OCI-LY1 (cell line): ENCODE results near the gene EPS8L2.

Experiments used
- CTCF ChIP-seq: fragments of 200-600 bp; sonication (generic), shearing (Covaris generic); IDR thresholded peaks from 2 replicates; pipeline ENCODE4 v1.5.1; 2017; ENCODE audit warnings: mild to moderate bottlenecking, antibody characterized with exemption, low read length, moderate library complexity, mixed read lengths
- EZH2 ChIP-seq: fragments of 200-600 bp; sonication (generic), shearing (Covaris generic); IDR thresholded peaks from 2 replicates; pipeline ENCODE4 v1.8.0; 2017; ENCODE audit warnings: borderline replicate concordance, mixed run types, mild to moderate bottlenecking, antibody characterized with exemption, low read length, moderate library complexity, mixed read lengths

DNA sequence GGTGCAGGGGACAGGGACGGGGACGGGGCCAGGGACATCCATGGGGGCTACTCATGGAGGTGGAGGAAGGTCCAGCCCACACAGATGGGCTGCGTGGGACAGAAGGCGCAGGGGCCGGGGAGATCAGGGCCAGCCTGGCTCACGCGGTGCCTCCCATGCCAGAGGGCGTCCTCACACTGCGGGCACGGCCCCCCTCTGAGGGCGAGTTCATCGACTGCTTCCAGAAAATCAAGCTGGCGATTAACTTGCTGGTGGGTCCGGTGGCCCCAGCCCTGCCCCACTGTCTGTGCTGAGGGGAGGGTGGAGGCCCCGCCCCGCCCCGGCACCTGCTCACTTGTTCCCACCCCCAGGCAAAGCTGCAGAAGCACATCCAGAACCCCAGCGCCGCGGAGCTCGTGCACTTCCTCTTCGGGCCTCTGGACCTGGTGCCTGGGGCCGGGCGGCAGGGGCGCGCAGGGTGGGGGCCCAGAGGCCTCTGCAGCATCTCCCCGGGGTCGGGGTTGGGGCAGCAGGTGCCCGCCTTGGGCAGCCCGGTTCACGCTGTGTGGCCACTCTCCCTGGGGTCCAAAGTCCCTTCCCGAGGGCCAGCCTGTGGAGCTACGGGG is 15.8 kb downstream of the EPS8L2 start:
- TF ChIP-seq CTCF = no peak
- no peak for TF ChIP-seq EZH2
